Neural cell (in vitro differentiated cells): Measurements from ENCODE around the gene FAM209A. TPM values are rescaled to one million over a fixed set of nuclear protein-coding genes. Genes with fewer than 3 reads are reported as not detected.

Experiments used
- H2AFZ ChIP-seq: fragments of 200-600, 300-800 bp; sonication (generic), shearing (Covaris generic); 2 replicates; pipeline ENCODE4 v1.6.0; 2014; ENCODE audit warnings: low read depth, mild to moderate bottlenecking, antibody characterized with exemption, low read length, moderate library complexity
- H3F3A ChIP-seq: fragments of 200-600 bp; shearing (Covaris generic); 2 replicates; pipeline ENCODE4 v1.6.1; 2016; ENCODE audit warnings: mild to moderate bottlenecking, moderate library complexity, mixed read lengths, antibody characterized with exemption, low read length; ENCODE audit not compliant: insufficient read depth, poor library complexity, severe bottlenecking
- H3K27ac ChIP-seq: fragments of 200-600, 300-800 bp; sonication (generic), shearing (Covaris generic); 2 replicates; pipeline ENCODE4 v1.5.1; 2014; ENCODE audit warnings: mild to moderate bottlenecking, low read length, moderate library complexity
- H3K27me3 ChIP-seq: fragments of 300-800, 200-600 bp; sonication (generic), shearing (Covaris generic); 2 replicates; pipeline ENCODE4 v1.6.0; 2014; ENCODE audit warnings: mild to moderate bottlenecking, low read depth, low read length, moderate library complexity; ENCODE audit not compliant: insufficient read depth
- H3K36me3 ChIP-seq: fragments of 300-800, 200-600 bp; sonication (generic), shearing (Covaris generic); 2 replicates; pipeline ENCODE4 v1.5.1; 2014; ENCODE audit warnings: mild to moderate bottlenecking, antibody characterized with exemption, low read length, moderate library complexity; ENCODE audit not compliant: insufficient read depth
- H3K4me2 ChIP-seq: fragments of 300-800, 200-600 bp; sonication (generic), shearing (Covaris generic); 2 replicates; pipeline ENCODE4 v1.6.0; 2014; ENCODE audit warnings: mild to moderate bottlenecking, low read length
- H3K4me3 ChIP-seq: fragments of 300-800, 200-600 bp; sonication (generic), shearing (Covaris generic); 2 replicates; pipeline ENCODE4 v1.5.1; 2014; ENCODE audit warnings: mild to moderate bottlenecking, low read length, moderate library complexity
- H3K79me2 ChIP-seq: fragments of 200-600 bp; shearing (Covaris generic); replicated peaks from 2 replicates; pipeline ENCODE4 v1.6.0; 2014; ENCODE audit warnings: mild to moderate bottlenecking, low read length, moderate library complexity; ENCODE audit not compliant: insufficient read depth
- H3K9ac ChIP-seq: fragments of 300-800, 200-600 bp; sonication (generic), shearing (Covaris generic); 2 replicates; pipeline ENCODE4 v1.6.1; 2016; ENCODE audit warnings: mild to moderate bottlenecking, low read length, mixed read lengths
- H3K9me2 ChIP-seq: fragments of 200-600 bp; shearing (Covaris generic); 2 replicates; pipeline ENCODE4 v1.6.1; 2016; ENCODE audit warnings: mild to moderate bottlenecking, low read length, mixed read lengths; ENCODE audit not compliant: insufficient read depth
- H3K9me3 ChIP-seq: fragments of 200-600, 300-800 bp; sonication (generic), shearing (Covaris generic); 2 replicates; pipeline ENCODE4 v1.6.1; 2016; ENCODE audit warnings: mild to moderate bottlenecking, mixed run types, low read length, moderate library complexity, mixed read lengths
- H4K20me1 ChIP-seq: fragments of 200-600 bp; shearing (Covaris generic); 2 replicates; pipeline ENCODE4 v1.6.1; 2016; ENCODE audit warnings: mild to moderate bottlenecking, mixed run types; ENCODE audit not compliant: insufficient read depth
- EP300 ChIP-seq: fragments of 450-650 bp; conservative IDR thresholded peaks from 2 replicates; pipeline ENCODE4 v1.6.1; 2014; ENCODE audit warnings: antibody characterized with exemption, mild to moderate bottlenecking, moderate library complexity; ENCODE audit not compliant: poor library complexity, severe bottlenecking
- EZH2 ChIP-seq: fragments of 200-600, 300-800 bp; shearing (Covaris generic), sonication (generic); IDR thresholded peaks from 2 replicates; pipeline ENCODE4 v1.6.1; 2014; ENCODE audit warnings: antibody characterized with exemption, low read length, borderline replicate concordance, mild to moderate bottlenecking; ENCODE audit not compliant: insufficient read depth, poor library complexity, severe bottlenecking
- MXI1 ChIP-seq: fragments of 450-650 bp; conservative IDR thresholded peaks from 2 replicates; pipeline ENCODE4 v1.6.1; 2014; ENCODE audit warnings: antibody characterized with exemption, mild to moderate bottlenecking; ENCODE audit not compliant: poor library complexity, severe bottlenecking
- POLR2AphosphoS5 ChIP-seq: IDR thresholded peaks from 2 replicates; pipeline ENCODE4 v1.6.1; 2012
- RAD21 ChIP-seq: fragments of 450-650 bp; conservative IDR thresholded peaks from 2 replicates; pipeline ENCODE4 v1.6.1; 2014; ENCODE audit warnings: antibody characterized with exemption, mild to moderate bottlenecking, moderate library complexity
- SMC3 ChIP-seq: fragments of 450-650 bp; conservative IDR thresholded peaks from 2 replicates; pipeline ENCODE4 v1.6.1; 2014; ENCODE audit warnings: antibody characterized with exemption, mild to moderate bottlenecking, moderate library complexity; ENCODE audit not compliant: poor library complexity
- TAF1 ChIP-seq: IDR thresholded peaks from 2 replicates; pipeline ENCODE4 v1.6.1; 2012; ENCODE audit warnings: low read depth
- polyA plus RNA-seq: library from polyadenylated mRNA; depleted of rRNA; stranded (reverse); fragments of >200 nt; gene quantifications from 2 replicates; pipeline ENCODE4 v1.2.3, GENCODE V29; 2014
- TF ChIP-seq, protein P1 (sequence below): fragments of 450-650 bp; IDR thresholded peaks from 2 replicates; pipeline ENCODE4 v1.5.1; 2014; ENCODE audit warnings: antibody characterized with exemption, mild to moderate bottlenecking, moderate library complexity; ENCODE audit not compliant: poor library complexity, severe bottlenecking
- TF ChIP-seq, protein P2 (sequence below): IDR thresholded peaks from 2 replicates; pipeline ENCODE4 v1.6.1; 2012; ENCODE audit warnings: borderline replicate concordance

Gene FAM209A
- polyA plus RNA-seq, 1 donor from 2014 or later, result not detected

DNA sequence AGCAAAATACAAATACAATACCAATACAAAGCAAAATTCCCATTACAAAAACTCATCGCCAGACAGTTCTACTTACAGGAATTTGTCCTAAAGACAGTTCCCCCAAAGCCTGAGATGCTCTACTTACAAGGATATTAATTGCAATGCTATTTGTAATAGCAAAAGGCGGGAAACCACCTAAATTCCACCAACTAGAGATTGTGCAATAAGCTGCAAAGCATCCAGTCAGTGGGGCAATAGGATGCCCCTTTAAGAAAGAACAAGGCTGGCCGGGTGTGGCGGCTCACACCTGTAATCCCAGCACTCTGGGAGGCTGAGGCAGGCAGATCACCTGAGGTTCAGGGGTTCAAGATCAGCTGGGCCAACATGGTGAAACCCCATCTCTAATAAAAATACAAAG, 47.6 kb downstream of the FAM209A start:
- no peaks in the 10 kb centered on the region for H3K9me3 ChIP-seq
- no peak overlapping the region for H3K27ac ChIP-seq
- no peak overlapping the region for H3K9ac ChIP-seq
- H3K79me2 ChIP-seq, result no peaks in the 10 kb centered on the region
- H3K4me2 ChIP-seq, result no peak overlapping the region
- no peak overlapping the region for H3K4me3 ChIP-seq
- TF ChIP-seq EP300 (no peak), TAF1 (no peak), POLR2AphosphoS5 (no peak), RAD21 (no peak), EZH2 (no peak), SMC3 (no peak), MXI1 (no peak)
- TF ChIP-seq, protein P1, sequence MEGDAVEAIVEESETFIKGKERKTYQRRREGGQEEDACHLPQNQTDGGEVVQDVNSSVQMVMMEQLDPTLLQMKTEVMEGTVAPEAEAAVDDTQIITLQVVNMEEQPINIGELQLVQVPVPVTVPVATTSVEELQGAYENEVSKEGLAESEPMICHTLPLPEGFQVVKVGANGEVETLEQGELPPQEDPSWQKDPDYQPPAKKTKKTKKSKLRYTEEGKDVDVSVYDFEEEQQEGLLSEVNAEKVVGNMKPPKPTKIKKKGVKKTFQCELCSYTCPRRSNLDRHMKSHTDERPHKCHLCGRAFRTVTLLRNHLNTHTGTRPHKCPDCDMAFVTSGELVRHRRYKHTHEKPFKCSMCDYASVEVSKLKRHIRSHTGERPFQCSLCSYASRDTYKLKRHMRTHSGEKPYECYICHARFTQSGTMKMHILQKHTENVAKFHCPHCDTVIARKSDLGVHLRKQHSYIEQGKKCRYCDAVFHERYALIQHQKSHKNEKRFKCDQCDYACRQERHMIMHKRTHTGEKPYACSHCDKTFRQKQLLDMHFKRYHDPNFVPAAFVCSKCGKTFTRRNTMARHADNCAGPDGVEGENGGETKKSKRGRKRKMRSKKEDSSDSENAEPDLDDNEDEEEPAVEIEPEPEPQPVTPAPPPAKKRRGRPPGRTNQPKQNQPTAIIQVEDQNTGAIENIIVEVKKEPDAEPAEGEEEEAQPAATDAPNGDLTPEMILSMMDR, result no peak
- TF ChIP-seq, protein P2, sequence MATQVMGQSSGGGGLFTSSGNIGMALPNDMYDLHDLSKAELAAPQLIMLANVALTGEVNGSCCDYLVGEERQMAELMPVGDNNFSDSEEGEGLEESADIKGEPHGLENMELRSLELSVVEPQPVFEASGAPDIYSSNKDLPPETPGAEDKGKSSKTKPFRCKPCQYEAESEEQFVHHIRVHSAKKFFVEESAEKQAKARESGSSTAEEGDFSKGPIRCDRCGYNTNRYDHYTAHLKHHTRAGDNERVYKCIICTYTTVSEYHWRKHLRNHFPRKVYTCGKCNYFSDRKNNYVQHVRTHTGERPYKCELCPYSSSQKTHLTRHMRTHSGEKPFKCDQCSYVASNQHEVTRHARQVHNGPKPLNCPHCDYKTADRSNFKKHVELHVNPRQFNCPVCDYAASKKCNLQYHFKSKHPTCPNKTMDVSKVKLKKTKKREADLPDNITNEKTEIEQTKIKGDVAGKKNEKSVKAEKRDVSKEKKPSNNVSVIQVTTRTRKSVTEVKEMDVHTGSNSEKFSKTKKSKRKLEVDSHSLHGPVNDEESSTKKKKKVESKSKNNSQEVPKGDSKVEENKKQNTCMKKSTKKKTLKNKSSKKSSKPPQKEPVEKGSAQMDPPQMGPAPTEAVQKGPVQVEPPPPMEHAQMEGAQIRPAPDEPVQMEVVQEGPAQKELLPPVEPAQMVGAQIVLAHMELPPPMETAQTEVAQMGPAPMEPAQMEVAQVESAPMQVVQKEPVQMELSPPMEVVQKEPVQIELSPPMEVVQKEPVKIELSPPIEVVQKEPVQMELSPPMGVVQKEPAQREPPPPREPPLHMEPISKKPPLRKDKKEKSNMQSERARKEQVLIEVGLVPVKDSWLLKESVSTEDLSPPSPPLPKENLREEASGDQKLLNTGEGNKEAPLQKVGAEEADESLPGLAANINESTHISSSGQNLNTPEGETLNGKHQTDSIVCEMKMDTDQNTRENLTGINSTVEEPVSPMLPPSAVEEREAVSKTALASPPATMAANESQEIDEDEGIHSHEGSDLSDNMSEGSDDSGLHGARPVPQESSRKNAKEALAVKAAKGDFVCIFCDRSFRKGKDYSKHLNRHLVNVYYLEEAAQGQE, result no peak
- no peak overlapping the region for H2AFZ ChIP-seq
- no peaks in the 10 kb centered on the region for H3F3A ChIP-seq
- no peaks in the 10 kb centered on the region for H4K20me1 ChIP-seq
- no peaks in the 10 kb centered on the region for H3K9me2 ChIP-seq
- H3K36me3 ChIP-seq, result no peaks in the 10 kb centered on the region
- no peaks in the 10 kb centered on the region for H3K27me3 ChIP-seq

DNA sequence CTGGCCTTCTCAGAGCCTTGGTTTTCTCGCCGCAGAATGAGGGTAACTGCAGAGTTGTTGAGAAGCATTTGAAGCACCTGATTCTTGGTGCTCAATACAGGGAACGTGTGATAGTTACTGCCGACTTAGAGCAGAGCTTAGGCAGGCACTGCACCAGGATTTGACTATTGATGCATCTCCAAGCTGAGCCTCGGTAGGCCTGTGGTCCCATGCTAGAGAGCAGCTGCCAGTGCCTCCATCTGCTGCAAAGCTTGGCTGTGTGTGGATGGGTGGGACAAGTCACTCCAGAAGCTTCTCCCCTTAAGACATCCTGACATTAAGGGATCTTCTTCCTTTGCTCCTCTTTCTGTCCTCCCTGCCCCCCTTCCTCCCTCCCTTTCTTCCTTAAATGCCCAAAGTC, 49.4 kb downstream of the FAM209A start:
- Histone ChIP-seq H3K79me2 (no peaks in the 10 kb centered on the region), H3K27me3 (no peaks in the 10 kb centered on the region), H3K36me3 (no peaks in the 10 kb centered on the region), H2AFZ (no peak overlapping the region), H3F3A (no peaks in the 10 kb centered on the region), H3K27ac (no peak overlapping the region), H3K4me3 (no peak overlapping the region), H3K4me2 (no peak overlapping the region), H3K9ac (no peak overlapping the region), H3K9me2 (no peaks in the 10 kb centered on the region), H3K9me3 (no peaks in the 10 kb centered on the region), H4K20me1 (no peaks in the 10 kb centered on the region)
- TF ChIP-seq, protein P2, result no peak
- TF ChIP-seq RAD21 (no peak), MXI1 (no peak), EP300 (no peak), TAF1 (no peak), EZH2 (no peak), SMC3 (no peak), POLR2AphosphoS5 (no peak)
- TF ChIP-seq, protein P1, result no peak
